Choroid plexus epithelial cell (primary cell): ENCODE measurements around the gene LIN7B.

Experiments used
- DNase-seq: peaks from one replicate; pipeline ENCODE4 v3.0.0-alpha.2; 2010; ENCODE audit warnings: low read depth
- H3K4me3 ChIP-seq: 2 replicates; pipeline ENCODE4 v1.5.1; 2011; ENCODE audit warnings: low read depth, mild to moderate bottlenecking, control low read depth, low read length, moderate library complexity
- TF ChIP-seq, protein P1 (sequence below): conservative IDR thresholded peaks from 2 replicates; pipeline ENCODE4 v1.5.1; 2011; ENCODE audit warnings: low read depth, mild to moderate bottlenecking, control low read depth, inconsistent platforms, low read length, moderate library complexity

Gene LIN7B

DNA sequence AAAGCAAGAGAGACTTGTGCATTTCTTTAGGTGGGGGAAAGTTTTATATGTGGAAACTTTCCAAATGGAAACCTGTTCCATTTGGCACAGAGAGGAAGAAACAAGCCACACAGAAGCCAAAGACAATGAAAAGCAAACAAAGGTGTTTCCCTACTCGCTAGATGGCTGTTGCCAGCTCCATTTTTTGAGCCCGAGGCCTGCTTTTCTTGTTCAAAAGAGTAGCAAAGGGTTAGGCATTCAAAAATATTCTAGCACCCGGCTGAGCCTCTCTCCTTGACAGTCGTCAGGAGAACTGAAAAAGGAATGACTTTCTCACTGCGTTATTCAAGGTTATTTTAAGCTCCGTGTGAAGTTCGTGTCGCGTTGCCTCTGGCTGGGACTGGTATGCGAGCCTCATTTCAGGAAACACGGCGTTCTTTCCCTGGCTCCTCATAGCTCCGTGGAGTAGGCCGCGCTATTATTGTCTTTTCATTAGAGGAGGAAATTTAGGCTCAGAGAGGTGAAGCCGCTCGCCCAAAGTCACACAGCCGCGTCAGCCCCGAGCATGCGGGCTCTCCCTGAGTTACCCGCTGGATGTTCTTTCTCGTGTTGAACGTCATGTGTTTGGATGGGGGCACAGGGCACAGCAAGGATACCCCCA is 51.1 kb downstream of the LIN7B start:
- DNase-seq: peak; percentile 32
- H3K4me3 ChIP-seq: no peak overlapping the region
- TF ChIP-seq, protein P1, sequence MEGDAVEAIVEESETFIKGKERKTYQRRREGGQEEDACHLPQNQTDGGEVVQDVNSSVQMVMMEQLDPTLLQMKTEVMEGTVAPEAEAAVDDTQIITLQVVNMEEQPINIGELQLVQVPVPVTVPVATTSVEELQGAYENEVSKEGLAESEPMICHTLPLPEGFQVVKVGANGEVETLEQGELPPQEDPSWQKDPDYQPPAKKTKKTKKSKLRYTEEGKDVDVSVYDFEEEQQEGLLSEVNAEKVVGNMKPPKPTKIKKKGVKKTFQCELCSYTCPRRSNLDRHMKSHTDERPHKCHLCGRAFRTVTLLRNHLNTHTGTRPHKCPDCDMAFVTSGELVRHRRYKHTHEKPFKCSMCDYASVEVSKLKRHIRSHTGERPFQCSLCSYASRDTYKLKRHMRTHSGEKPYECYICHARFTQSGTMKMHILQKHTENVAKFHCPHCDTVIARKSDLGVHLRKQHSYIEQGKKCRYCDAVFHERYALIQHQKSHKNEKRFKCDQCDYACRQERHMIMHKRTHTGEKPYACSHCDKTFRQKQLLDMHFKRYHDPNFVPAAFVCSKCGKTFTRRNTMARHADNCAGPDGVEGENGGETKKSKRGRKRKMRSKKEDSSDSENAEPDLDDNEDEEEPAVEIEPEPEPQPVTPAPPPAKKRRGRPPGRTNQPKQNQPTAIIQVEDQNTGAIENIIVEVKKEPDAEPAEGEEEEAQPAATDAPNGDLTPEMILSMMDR: no peak

DNA sequence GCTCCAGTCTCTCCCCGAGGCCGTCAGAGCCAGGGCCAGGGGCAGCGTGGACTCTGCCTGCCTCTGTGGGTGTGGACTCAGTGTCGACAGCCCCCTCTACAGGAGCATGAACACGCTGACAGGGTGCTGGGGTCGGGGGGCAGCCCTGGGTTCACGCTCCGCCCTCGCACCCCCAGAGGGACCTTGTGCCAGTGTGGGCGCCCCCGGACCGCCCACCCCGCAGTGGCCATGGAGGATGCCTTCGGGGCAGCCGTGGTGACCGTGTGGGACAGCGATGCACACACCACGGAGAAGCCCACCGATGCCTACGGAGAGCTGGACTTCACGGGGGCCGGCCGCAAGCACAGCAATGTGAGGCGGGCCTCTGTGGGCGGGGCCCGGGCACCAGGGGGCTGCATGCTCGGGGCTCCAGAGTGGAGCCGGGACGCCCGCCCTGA is 51.7 kb downstream of the LIN7B start:
- H3K4me3 ChIP-seq: no peak overlapping the region
- TF ChIP-seq, protein P1: peak; percentile 27
- no peak for DNase-seq

DNA sequence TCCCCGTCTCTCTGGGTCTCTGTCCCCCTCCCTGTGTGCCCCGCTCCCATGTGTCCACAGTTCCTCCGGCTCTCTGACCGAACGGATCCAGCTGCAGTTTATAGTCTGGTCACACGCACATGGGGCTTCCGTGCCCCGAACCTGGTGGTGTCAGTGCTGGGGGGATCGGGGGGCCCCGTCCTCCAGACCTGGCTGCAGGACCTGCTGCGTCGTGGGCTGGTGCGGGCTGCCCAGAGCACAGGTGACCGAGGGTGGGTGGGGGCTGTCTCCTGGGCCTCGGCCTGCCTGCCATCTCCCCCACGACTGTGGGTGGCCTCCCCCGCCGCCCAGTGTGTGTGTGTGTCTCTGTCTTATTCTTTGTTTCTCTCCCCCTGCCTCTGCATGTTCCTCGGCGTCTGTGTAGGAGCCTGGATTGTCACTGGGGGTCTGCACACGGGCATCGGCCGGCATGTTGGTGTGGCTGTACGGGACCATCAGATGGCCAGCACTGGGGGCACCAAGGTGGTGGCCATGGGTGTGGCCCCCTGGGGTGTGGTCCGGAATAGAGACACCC is 53.8 kb downstream of the LIN7B start:
- TF ChIP-seq, protein P1: no peak
- no peak overlapping the region for H3K4me3 ChIP-seq
- DNase-seq: no peak
